H9 (cell line): ENCODE results near the gene TNFRSF19. TPM values are rescaled to one million over a fixed set of nuclear protein-coding genes. Genes with fewer than 3 reads are reported as not detected.

ENCODE experiments used
- DNase-seq: peaks from one replicate; pipeline ENCODE4 v3.0.0-alpha.2; 2017
- H2AFZ ChIP-seq: one replicate; pipeline ENCODE4 v1.6.1; 2013; ENCODE audit warnings: mild to moderate bottlenecking, low read length, control low read depth, moderate library complexity
- H2AK5ac ChIP-seq: 2 replicates; pipeline ENCODE4 v1.6.1; 2013; ENCODE audit warnings: low read length, control low read depth, mixed read lengths; ENCODE audit not compliant: insufficient read length
- H2BK120ac ChIP-seq: one replicate; pipeline ENCODE4 v1.6.1; 2013; ENCODE audit warnings: low read depth, mild to moderate bottlenecking, low read length, control low read depth, inconsistent platforms; ENCODE audit not compliant: poor library complexity, severe bottlenecking
- H2BK12ac ChIP-seq: 2 replicates; pipeline ENCODE4 v1.6.1; 2013; ENCODE audit warnings: low read length, control low read depth, mixed read lengths, low read depth; ENCODE audit not compliant: insufficient read length
- H2BK15ac ChIP-seq: 2 replicates; pipeline ENCODE4 v1.6.1; 2013; ENCODE audit warnings: low read depth, low read length, control low read depth
- H2BK20ac ChIP-seq: one replicate; pipeline ENCODE4 v1.6.1; 2013; ENCODE audit warnings: low read depth, mild to moderate bottlenecking, low read length, control low read depth, inconsistent platforms; ENCODE audit not compliant: poor library complexity, severe bottlenecking
- H2BK5ac ChIP-seq: 2 replicates; pipeline ENCODE4 v1.6.1; 2013; ENCODE audit warnings: low read length, control low read depth, mixed read lengths; ENCODE audit not compliant: insufficient read length
- H3K14ac ChIP-seq: 2 replicates; pipeline ENCODE4 v1.6.1; 2013; ENCODE audit warnings: low read length, control low read depth; ENCODE audit not compliant: insufficient read depth
- H3K18ac ChIP-seq: 2 replicates; pipeline ENCODE4 v1.6.1; 2013; ENCODE audit warnings: low read depth, mild to moderate bottlenecking, mixed read lengths, low read length, control low read depth; ENCODE audit not compliant: insufficient read length
- H3K23ac ChIP-seq: 2 replicates; pipeline ENCODE4 v1.6.1; 2013; ENCODE audit warnings: low read length, control low read depth, mixed read lengths, low read depth; ENCODE audit not compliant: insufficient read length
- H3K23me2 ChIP-seq: 2 replicates; pipeline ENCODE4 v1.6.1; 2013; ENCODE audit warnings: low read depth, mild to moderate bottlenecking, mixed read lengths, low read length, control low read depth; ENCODE audit not compliant: insufficient read length, poor library complexity, severe bottlenecking
- H3K27ac ChIP-seq: 2 replicates; pipeline ENCODE4 v1.5.1; 2013; ENCODE audit warnings: low read length, control low read depth, mixed read lengths, low read depth; ENCODE audit not compliant: insufficient read length
- H3K27me3 ChIP-seq: 2 replicates; pipeline ENCODE4 v1.6.1; 2013; ENCODE audit warnings: low read length, control low read depth, inconsistent platforms; ENCODE audit not compliant: insufficient read depth
- H3K4ac ChIP-seq: 2 replicates; pipeline ENCODE4 v1.6.1; 2013; ENCODE audit warnings: low read depth, mild to moderate bottlenecking, control low read depth, inconsistent platforms, low read length, moderate library complexity
- H3K4me1 ChIP-seq: 2 replicates; pipeline ENCODE4 v1.6.1; 2013; ENCODE audit warnings: low read length, control low read depth, inconsistent platforms; ENCODE audit not compliant: insufficient read depth
- H3K4me2 ChIP-seq: 2 replicates; pipeline ENCODE4 v1.6.1; 2013; ENCODE audit warnings: low read length, control low read depth, mixed read lengths; ENCODE audit not compliant: insufficient read length, insufficient read depth
- H3K56ac ChIP-seq: 2 replicates; pipeline ENCODE4 v1.6.1; 2013; ENCODE audit warnings: low read depth, mild to moderate bottlenecking, mixed read lengths, low read length, control low read depth; ENCODE audit not compliant: insufficient read length
- H3K79me1 ChIP-seq: 2 replicates; pipeline ENCODE4 v1.6.1; 2013; ENCODE audit warnings: low read depth, mild to moderate bottlenecking, moderate library complexity, low read length, control low read depth, inconsistent platforms; ENCODE audit not compliant: insufficient read depth, poor library complexity, severe bottlenecking
- H3K79me2 ChIP-seq: 2 replicates; pipeline ENCODE4 v1.6.1; 2013; ENCODE audit warnings: low read length, control low read depth, inconsistent platforms; ENCODE audit not compliant: insufficient read depth
- H3K9ac ChIP-seq: 2 replicates; pipeline ENCODE4 v1.6.1; 2013; ENCODE audit warnings: low read length, control low read depth, mixed read lengths; ENCODE audit not compliant: insufficient read length; ENCODE audit errors: extremely low read depth
- H3K9me3 ChIP-seq: one replicate; pipeline ENCODE4 v1.6.1; 2013; ENCODE audit warnings: low read depth, low read length, inconsistent platforms; ENCODE audit not compliant: control insufficient read depth
- H3T11ph ChIP-seq: one replicate; pipeline ENCODE4 v1.6.1; 2013; ENCODE audit warnings: mild to moderate bottlenecking, low read length, control low read depth, inconsistent platforms
- H4K20me1 ChIP-seq: one replicate; pipeline ENCODE4 v1.6.1; 2013; ENCODE audit not compliant: control insufficient read depth, insufficient read length, insufficient read depth
- H4K5ac ChIP-seq: 2 replicates; pipeline ENCODE4 v1.6.1; 2013; ENCODE audit warnings: low read depth, mild to moderate bottlenecking, mixed read lengths, low read length, control low read depth; ENCODE audit not compliant: insufficient read length
- H4K8ac ChIP-seq: replicated peaks from 2 replicates; pipeline ENCODE4 v1.6.1; 2013; ENCODE audit warnings: low read length, control low read depth, mixed read lengths, low read depth; ENCODE audit not compliant: insufficient read length
- H4K91ac ChIP-seq: 2 replicates; pipeline ENCODE4 v1.6.1; 2013; ENCODE audit warnings: low read depth, mild to moderate bottlenecking, moderate library complexity, mixed read lengths, low read length, control low read depth; ENCODE audit not compliant: insufficient read length
- H3K27ac Mint-ChIP-seq, 3 experiments: 2 replicates in 2 of 3; 3 replicates in 1 of 3; pipeline ENCODE4 v1.8.0; 2020 to 2021; ENCODE audit warnings: mixed read lengths in 3 of 3, mild to moderate bottlenecking in 1 of 3, moderate library complexity in 1 of 3
- H3K27me3 Mint-ChIP-seq: 2 replicates; pipeline ENCODE4 v1.8.0; 2021; ENCODE audit warnings: low read depth, mild to moderate bottlenecking, moderate library complexity, mixed read lengths
- H3K36me3 Mint-ChIP-seq, 3 experiments: 2 replicates in 2 of 3; 3 replicates in 1 of 3; pipeline ENCODE4 v1.8.0; 2020 to 2021; ENCODE audit warnings: low read depth in 3 of 3, mixed read lengths in 3 of 3; ENCODE audit not compliant: insufficient read depth in 1 of 3
- H3K4me1 Mint-ChIP-seq, 2 experiments: 2 replicates each; pipeline ENCODE4 v1.8.0; 2020; ENCODE audit warnings: mixed read lengths in 2 of 2
- H3K4me3 Mint-ChIP-seq, 2 experiments: 2 replicates in 1 of 2; 3 replicates in 1 of 2; pipeline ENCODE4 v1.8.0; 2020 to 2021; ENCODE audit warnings: mild to moderate bottlenecking in 2 of 2, mixed read lengths in 2 of 2, moderate library complexity in 1 of 2
- H3K9me3 Mint-ChIP-seq, 2 experiments: 2 replicates in 1 of 2; 3 replicates in 1 of 2; pipeline ENCODE4 v1.8.0; 2020; ENCODE audit warnings: mild to moderate bottlenecking in 2 of 2, mixed read lengths in 2 of 2, moderate library complexity in 1 of 2
- WGBS: extraction: QIAGEN DNeasy Blood & Tissue Kit; methylation state at CpG from one replicate; pipeline ENCODE4 v1.1.7; 2013; ENCODE audit warnings: missing lambda C conversion rate, low lambda C conversion rate, mixed read lengths; ENCODE audit not compliant: insufficient read length; ENCODE audit errors: extremely low coverage; 5-methylcytosine and 5-hydroxymethylcytosine counted together
- total RNA-seq: library from RNA; stranded (reverse); gene quantifications from 2 replicates; pipeline ENCODE4 v1.2.1, GENCODE V29; 2021
- TF ChIP-seq, protein P1 (sequence below): fragments of 200-600 bp; sonication (generic); conservative IDR thresholded peaks from 3 replicates; pipeline ENCODE4 v1.8.0; 2021; ENCODE audit warnings: antibody characterized with exemption, mild to moderate bottlenecking

The TNFRSF19 gene
- total RNA-seq, 1 experiment from 2014 or later, result 2.7 TPM

- Histone ChIP-seq H4K20me1 (no peaks in the 10 kb centered on the region), H4K5ac (no peak overlapping the region), H2AFZ (no peak overlapping the region), H3K4me2 (peak overlapping the region; percentile 55), H2BK12ac (no peak overlapping the region), H3K9ac (no peak overlapping the region), H3K23ac (no peak overlapping the region), H2AK5ac (no peak overlapping the region), H3K23me2 (peaks cover 4% of the 10 kb centered on the region), H3K79me1 (no peaks in the 10 kb centered on the region), H2BK5ac (no peak overlapping the region), H3K9me3 (no peaks in the 10 kb centered on the region), H4K91ac (no peak overlapping the region), H3K56ac (no peak overlapping the region), H2BK20ac (no peak overlapping the region), H3K14ac (no peak overlapping the region), H3T11ph (no peak overlapping the region), H3K4me1 (no peaks in the 10 kb centered on the region), H3K79me2 (no peaks in the 10 kb centered on the region), H3K4ac (no peak overlapping the region), H3K27me3 (peaks cover 12% of the 10 kb centered on the region; the same call in 1 of the 2 replicates), H2BK120ac (no peak overlapping the region), H3K27ac (no peak overlapping the region), H4K8ac (no peak overlapping the region), H3K18ac (no peak overlapping the region), H2BK15ac (no peak overlapping the region)
- no peak for DNase-seq
- WGBS, result no CpG with 5 or more reads among the region's 22 CpGs
- H3K4me3 Mint-ChIP-seq, result peak overlapping the region; percentile 73 to 84
- peaks cover 44% of the 10 kb centered on the region for H3K27me3 Mint-ChIP-seq
- H3K36me3 Mint-ChIP-seq, result no peaks in the 10 kb centered on the region
- no peaks in the 10 kb centered on the region for H3K9me3 Mint-ChIP-seq
- H3K4me1 Mint-ChIP-seq, result peaks cover 18 to 20% of the 10 kb centered on the region in 2 experiments
- H3K27ac Mint-ChIP-seq, result no peak overlapping the region
- TF ChIP-seq, protein P1, sequence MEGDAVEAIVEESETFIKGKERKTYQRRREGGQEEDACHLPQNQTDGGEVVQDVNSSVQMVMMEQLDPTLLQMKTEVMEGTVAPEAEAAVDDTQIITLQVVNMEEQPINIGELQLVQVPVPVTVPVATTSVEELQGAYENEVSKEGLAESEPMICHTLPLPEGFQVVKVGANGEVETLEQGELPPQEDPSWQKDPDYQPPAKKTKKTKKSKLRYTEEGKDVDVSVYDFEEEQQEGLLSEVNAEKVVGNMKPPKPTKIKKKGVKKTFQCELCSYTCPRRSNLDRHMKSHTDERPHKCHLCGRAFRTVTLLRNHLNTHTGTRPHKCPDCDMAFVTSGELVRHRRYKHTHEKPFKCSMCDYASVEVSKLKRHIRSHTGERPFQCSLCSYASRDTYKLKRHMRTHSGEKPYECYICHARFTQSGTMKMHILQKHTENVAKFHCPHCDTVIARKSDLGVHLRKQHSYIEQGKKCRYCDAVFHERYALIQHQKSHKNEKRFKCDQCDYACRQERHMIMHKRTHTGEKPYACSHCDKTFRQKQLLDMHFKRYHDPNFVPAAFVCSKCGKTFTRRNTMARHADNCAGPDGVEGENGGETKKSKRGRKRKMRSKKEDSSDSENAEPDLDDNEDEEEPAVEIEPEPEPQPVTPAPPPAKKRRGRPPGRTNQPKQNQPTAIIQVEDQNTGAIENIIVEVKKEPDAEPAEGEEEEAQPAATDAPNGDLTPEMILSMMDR, result no peak
Measured at GRCh38 chr13:23579896-23580683, 9.9 kb downstream of the TNFRSF19 start.
